NCI-H2107 treated with DMSO at 0.1 percent for 48 hours (cell line): ENCODE measurements around the gene PGAP3.

ENCODE experiments used
- DNase-seq: peaks from one replicate; lab custom pipeline; 2025; ENCODE audit not compliant: unreplicated experiment; lab: John Stamatoyannopoulos, UW

Gene PGAP3

DNA sequence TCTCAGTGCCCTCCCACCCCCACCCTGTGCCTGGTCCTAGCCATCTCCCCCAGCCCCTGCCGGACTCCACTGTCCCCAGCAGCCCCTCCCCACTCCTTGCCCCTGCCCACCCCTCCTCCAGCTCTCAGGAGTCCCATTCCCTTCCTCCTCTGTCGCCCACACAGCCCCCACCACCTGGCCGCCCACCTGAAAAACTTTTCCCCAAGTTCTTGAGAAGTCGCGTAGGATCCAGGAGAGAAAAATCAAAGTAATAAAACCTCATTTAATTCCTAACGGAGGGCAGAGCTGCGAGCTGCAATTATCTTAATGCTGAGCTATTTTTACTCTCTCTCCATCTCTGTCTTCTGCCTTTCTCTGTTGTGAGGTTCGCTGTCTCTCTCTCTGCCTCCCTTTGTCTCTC is 63.5 kb downstream of the PGAP3 start:
- no peak for DNase-seq

DNA sequence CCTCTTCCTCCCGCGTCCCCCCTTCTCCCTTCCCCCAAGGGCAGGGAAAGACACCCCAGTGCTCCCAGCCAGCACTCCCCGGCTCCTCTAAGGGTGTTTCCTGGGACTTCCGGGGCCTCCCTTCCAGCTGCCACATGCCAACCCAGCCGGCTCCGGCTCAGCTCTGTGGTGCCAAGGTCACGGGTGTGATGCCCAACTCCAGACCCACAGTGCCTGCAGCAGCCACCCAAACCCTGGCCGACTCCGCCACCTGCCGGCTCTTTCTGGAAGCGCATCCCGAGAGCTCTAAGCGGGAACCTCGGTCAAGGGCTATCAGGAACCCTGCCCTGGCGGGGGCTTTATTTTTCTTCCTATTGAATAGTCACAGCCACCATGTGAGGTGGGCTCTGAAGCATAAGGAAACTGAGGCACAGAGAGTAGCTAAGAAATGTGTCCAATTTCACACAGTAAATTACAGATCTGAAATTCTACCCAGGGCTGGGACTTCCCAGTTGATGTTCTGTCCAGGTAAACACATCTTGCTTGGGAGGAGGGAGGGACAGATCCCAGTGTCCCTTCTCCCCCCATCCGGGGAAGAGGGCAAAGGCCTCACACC is 64.4 kb downstream of the PGAP3 start:
- DNase-seq: peak; percentile 74

DNA sequence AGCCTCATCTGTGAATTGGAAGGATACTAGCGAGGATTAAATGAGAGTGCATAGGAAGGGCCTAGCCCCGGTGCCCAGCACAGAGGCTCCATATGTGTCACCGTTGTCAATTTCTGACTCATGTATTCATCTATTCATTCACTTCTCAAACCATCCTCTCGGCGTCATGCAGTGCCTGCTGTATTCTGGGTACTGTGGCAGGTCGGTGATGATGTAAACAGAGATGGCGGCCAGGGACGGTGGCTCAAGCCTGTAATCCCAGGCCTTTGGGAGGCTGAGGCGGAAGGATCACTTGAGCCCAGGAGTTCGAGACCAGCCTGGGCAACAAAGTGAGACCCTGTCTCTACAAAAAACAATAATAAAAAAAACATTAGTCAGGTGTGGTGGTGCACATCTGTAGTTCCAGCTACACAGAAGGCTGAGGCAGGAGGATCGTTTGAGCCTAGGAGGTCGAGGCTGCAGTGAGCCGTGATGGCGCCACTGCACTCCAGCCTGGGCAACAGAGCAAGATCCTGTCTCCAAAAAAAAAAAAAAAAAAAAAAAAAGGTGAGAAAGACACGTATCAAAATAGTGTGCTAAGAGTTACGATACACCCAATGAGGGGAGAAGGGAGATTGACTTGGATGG is 65.4 kb downstream of the PGAP3 start:
- DNase-seq: no peak

- peak; percentile 61 for DNase-seq
These were observed 66.1 kb downstream of the PGAP3 start for GRCh38 chr17:39621523-39622379.
